CD4-positive, alpha-beta T cell treated with Interleukin-17A for 4 hours (primary cell): ENCODE data around the gene TSSK1B.

Experiments
- DNase-seq: peaks from one replicate; pipeline ENCODE4 v3.0.0-alpha.2; 2020; ENCODE audit warnings: mixed read lengths

Gene TSSK1B

GRCh38 chr5:113397046-113397445, 37.7 kb downstream of the TSSK1B start:
- DNase-seq, result no peak

DNA sequence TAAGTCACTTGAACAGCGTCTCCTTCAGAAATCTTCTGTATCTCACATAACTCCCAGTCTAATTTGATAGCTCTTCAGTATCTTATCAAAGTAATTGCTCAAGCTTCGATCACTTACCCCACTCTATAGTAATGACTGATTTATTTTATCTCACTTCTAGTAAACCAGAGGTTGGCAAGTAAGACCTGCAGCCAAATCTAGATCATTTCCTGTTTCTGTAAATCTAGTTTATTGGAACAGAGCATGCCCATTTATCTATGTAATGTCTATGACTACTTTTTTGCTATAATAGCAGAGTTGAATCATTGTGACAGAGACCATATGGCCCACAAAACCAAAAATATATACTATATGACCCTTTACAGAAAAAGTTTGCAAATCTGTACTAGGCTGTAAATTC, 40.1 kb downstream of the TSSK1B start:
- no peak for DNase-seq

DNA sequence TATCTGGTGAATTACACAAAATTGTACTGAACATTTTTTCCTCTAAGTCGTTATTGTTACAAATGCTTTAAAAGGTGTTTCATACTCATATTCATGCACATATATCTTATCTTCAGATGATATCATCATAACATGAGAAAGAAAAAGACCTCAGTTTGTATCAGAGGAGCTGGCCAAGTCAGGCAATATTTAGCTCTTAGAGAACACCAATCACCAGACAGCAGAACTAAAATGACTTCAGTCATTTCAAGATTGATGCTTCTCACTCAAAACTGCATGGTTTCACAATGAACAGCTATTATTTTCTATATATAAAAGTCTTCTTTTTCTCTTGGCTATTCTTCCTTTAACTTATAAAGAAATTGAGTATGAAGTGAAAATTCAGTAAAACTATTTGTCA, 44.6 kb downstream of the TSSK1B start:
- no peak for DNase-seq

DNA sequence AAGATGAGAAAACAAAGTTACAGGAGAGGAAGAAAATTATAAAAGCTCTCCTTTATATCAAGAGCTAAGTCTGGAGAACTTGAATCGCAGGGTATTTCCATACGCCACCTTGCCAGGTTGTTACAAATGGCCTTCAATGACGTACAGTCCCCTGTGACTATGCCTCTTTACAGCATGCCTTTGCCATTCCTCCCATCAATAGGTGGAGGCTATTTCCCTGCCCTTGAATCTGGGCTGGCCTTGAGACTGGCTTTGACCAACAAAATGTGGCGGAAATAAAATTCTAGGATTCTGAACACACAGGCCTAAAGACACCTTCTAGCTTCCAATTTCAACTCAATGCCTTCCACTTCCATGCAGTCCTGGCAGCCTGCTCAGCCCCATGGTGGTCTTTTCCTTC, 45.7 kb downstream of the TSSK1B start:
- DNase-seq, result no peak

GRCh38 chr5:113387844-113388243, 46.9 kb downstream of the TSSK1B start:
- no peak for DNase-seq

GRCh38 chr5:113384782-113385285, 50.0 kb downstream of the TSSK1B start:
- DNase-seq, result no peak

DNA sequence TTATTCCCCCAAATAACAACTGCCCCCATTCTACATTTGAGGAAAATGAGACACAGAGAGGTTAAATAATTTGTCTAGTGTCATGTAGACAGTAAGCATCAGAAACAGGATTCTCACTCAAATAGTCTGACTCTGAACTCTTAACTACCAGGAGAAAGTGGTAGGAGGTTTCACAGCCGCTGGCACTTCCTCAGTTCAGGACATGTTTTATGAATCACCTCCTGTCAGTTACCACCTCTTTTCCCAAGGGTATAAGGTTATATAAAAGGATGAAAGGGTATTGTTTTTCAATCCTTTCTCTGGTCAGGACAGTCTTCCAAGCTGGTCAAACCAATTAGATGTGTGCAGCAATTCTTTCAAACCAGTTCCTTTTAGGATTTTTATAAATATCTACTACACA, 52.1 kb downstream of the TSSK1B start:
- no peak for DNase-seq
